Measurements from ENCODE around the gene EWSR1.
A peak's percentile ranks its signal among the peaks of the same experiment; 100 is the strongest.

The EWSR1 gene

DNA sequence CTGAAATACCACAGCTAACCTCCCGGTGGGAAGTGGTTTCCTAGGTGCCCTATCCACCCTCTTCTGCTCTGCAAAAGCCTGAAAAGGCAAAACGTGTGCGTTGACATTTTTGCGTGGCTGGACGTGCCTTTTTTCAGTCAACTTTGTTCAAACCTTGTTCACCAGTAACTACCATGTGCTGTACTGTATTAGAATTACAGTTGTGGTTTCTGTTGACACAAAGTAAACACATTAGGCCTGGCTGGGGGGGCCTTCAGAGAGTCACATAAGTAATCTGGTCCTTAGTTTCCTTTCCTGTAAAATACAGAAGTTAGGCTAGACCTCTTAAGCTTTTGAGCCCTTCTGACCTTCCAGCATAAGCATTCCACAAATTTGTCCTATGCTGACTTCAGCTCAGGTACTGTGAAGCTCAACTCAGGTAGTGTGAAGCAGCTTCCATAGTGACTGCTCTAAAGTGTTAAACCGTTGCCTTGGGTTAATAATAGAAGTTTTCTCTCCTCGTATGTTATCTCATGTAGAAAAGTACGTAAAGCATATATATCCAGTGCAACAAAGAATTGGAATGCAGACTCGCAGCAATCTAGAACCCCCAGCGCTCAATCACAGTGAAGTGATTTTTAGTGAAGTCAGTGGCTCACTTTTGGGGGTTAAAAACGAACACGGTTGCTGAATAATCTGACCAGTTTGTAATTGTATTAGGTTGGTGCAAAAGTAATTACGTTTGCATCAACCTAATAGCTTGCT, 1.8 kb downstream of the EWSR1 start:
- H3K9me2 ChIP-seq (replicated peaks; ENCODE audit: control insufficient read depth, low read length) = no peaks in the 10 kb centered on the region
- H3K79me2 ChIP-seq (ENCODE audit: control insufficient read depth, low read length) = peaks cover 93% of the 10 kb centered on the region
- peaks cover 3% of the 10 kb centered on the region; the same call in 1 of the 2 replicates for H3F3A ChIP-seq (ENCODE audit: control insufficient read depth, insufficient read depth)
- peaks cover 37% of the 10 kb centered on the region for H3K4me1 ChIP-seq (ENCODE audit: control insufficient read depth, low read length)
- peak overlapping the region; percentile 84 for H3K27ac ChIP-seq (ENCODE audit: low read depth, low read length)
- TF ChIP-seq EZH2phosphoT487 (IDR thresholded peaks at IDR 0.05; ENCODE audit: borderline replicate concordance, low read length) = no peak
- TF ChIP-seq, protein P1, sequence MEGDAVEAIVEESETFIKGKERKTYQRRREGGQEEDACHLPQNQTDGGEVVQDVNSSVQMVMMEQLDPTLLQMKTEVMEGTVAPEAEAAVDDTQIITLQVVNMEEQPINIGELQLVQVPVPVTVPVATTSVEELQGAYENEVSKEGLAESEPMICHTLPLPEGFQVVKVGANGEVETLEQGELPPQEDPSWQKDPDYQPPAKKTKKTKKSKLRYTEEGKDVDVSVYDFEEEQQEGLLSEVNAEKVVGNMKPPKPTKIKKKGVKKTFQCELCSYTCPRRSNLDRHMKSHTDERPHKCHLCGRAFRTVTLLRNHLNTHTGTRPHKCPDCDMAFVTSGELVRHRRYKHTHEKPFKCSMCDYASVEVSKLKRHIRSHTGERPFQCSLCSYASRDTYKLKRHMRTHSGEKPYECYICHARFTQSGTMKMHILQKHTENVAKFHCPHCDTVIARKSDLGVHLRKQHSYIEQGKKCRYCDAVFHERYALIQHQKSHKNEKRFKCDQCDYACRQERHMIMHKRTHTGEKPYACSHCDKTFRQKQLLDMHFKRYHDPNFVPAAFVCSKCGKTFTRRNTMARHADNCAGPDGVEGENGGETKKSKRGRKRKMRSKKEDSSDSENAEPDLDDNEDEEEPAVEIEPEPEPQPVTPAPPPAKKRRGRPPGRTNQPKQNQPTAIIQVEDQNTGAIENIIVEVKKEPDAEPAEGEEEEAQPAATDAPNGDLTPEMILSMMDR (IDR thresholded peaks at IDR 0.05; ENCODE audit: low read depth, low read length, poor library complexity, severe bottlenecking) = no peak
- H4K20me1 ChIP-seq (ENCODE audit: control insufficient read depth, insufficient read depth, low read depth, low read length) = peaks cover 53% of the 10 kb centered on the region
- peak overlapping the region; percentile 98 for H3K4me2 ChIP-seq (ENCODE audit: low read length)
- no peaks in the 10 kb centered on the region for H3K27me3 ChIP-seq (ENCODE audit: control insufficient read depth, low read length)
- peak overlapping the region; percentile 93 for H3K4me3 ChIP-seq (ENCODE audit: low read length)
- H3K36me3 ChIP-seq (ENCODE audit: control insufficient read depth, low read length) = peaks cover 93% of the 10 kb centered on the region
- H3K9me3 ChIP-seq (ENCODE audit: control insufficient read depth, insufficient read depth, low read length) = no peaks in the 10 kb centered on the region

DNA sequence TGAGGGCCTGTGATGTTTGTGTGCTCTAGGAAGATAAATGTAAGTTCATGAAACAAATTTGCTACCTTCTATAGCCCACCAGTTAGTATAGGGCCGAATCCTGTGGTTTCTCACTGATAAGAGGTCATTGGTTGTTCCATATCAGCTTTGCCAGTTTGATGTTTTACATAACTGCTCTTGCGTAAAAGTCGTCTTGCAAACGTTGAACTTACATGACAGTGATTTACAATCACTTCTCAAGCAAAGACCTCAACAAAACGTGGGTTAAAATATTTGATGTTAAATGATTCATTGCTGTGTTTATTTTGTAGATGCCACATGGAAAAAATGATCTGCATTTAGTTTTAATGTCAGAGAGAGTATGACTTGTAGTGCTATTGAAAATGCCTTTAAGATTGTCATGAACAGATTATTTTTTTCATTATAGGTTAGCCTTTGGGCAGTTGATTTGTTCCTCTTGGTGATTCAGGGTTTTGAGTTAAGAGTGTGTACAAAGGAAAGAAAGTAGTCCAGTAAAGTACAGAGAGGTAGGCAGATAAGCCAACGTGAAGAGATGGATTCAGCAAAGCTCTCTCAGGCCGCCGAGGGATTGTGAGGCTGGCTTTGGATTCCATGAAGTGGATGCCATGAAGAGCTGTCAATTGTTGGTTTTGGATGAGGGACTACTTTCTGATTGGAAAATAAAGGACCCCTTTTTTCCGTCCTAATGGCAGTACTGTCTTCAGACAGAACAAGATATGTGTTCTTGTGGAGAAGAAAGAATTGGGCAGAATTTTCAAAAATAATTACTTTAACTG, 2.6 kb downstream of the EWSR1 start:
- H3K27ac ChIP-seq (ENCODE audit: low read depth, low read length) = peak overlapping the region; percentile 84
- H3F3A ChIP-seq (ENCODE audit: control insufficient read depth, insufficient read depth) = peaks cover 5% of the 10 kb centered on the region; the same call in 1 of the 2 replicates
- H3K36me3 ChIP-seq (ENCODE audit: control insufficient read depth, low read length) = peaks cover 93% of the 10 kb centered on the region
- peaks cover 100% of the 10 kb centered on the region for H3K79me2 ChIP-seq (ENCODE audit: control insufficient read depth, low read length)
- peaks cover 37% of the 10 kb centered on the region for H3K4me1 ChIP-seq (ENCODE audit: control insufficient read depth, low read length)
- peak overlapping the region; percentile 98 for H3K4me2 ChIP-seq (ENCODE audit: low read length)
- H4K20me1 ChIP-seq (ENCODE audit: control insufficient read depth, insufficient read depth, low read depth, low read length) = peaks cover 59% of the 10 kb centered on the region
- H3K27me3 ChIP-seq (ENCODE audit: control insufficient read depth, low read length) = no peaks in the 10 kb centered on the region
- no peaks in the 10 kb centered on the region for H3K9me2 ChIP-seq (replicated peaks; ENCODE audit: control insufficient read depth, low read length)
- no peaks in the 10 kb centered on the region for H3K9me3 ChIP-seq (ENCODE audit: control insufficient read depth, insufficient read depth, low read length)
- TF ChIP-seq, protein P1 (IDR thresholded peaks at IDR 0.05; ENCODE audit: low read depth, low read length, poor library complexity, severe bottlenecking) = no peak
- no peak for TF ChIP-seq EZH2phosphoT487 (IDR thresholded peaks at IDR 0.05; ENCODE audit: borderline replicate concordance, low read length)
- H3K4me3 ChIP-seq (ENCODE audit: low read length) = peak overlapping the region; percentile 93

- peaks cover 28% of the 10 kb centered on the region for H3K4me1 ChIP-seq (ENCODE audit: control insufficient read depth, low read length)
- H4K20me1 ChIP-seq (ENCODE audit: control insufficient read depth, insufficient read depth, low read depth, low read length) = peaks cover 72% of the 10 kb centered on the region
- H3K4me3 ChIP-seq (ENCODE audit: low read length) = no peak overlapping the region
- H3K4me2 ChIP-seq (ENCODE audit: low read length) = no peak overlapping the region
- H3K9me2 ChIP-seq (replicated peaks; ENCODE audit: control insufficient read depth, low read length) = no peaks in the 10 kb centered on the region
- peaks cover 100% of the 10 kb centered on the region for H3K79me2 ChIP-seq (ENCODE audit: control insufficient read depth, low read length)
- no peak overlapping the region for H3K27ac ChIP-seq (ENCODE audit: low read depth, low read length)
- H3K27me3 ChIP-seq (ENCODE audit: control insufficient read depth, low read length) = no peaks in the 10 kb centered on the region
- no peak for TF ChIP-seq EZH2phosphoT487 (IDR thresholded peaks at IDR 0.05; ENCODE audit: borderline replicate concordance, low read length)
- TF ChIP-seq, protein P1 (IDR thresholded peaks at IDR 0.05; ENCODE audit: low read depth, low read length, poor library complexity, severe bottlenecking) = no peak
- no peaks in the 10 kb centered on the region for H3K9me3 ChIP-seq (ENCODE audit: control insufficient read depth, insufficient read depth, low read length)
- peaks cover 13% of the 10 kb centered on the region for H3F3A ChIP-seq (ENCODE audit: control insufficient read depth, insufficient read depth)
- peaks cover 95% of the 10 kb centered on the region for H3K36me3 ChIP-seq (ENCODE audit: control insufficient read depth, low read length)
These were observed 4.6 kb downstream of the EWSR1 start for GRCh38 chr22:29272624-29273023.
